OCI-LY3 (cell line): Measurements from ENCODE around the gene SMURF1.
"Not testable (repeated sequence)": the region's sequence is repeated elsewhere in the genome, so short reads cannot be mapped to it uniquely, and the experiment has no call there.

Source experiments
- H2AFZ ChIP-seq: fragments of 200-600, 300-600 bp; shearing (Covaris generic); 2 replicates; pipeline ENCODE4 v1.6.0; 2014; ENCODE audit warnings: antibody characterized with exemption, low read depth, low read length
- H3K27ac ChIP-seq: fragments of 200-600, 300-600 bp; sonication (generic); 2 replicates; pipeline ENCODE4 v1.5.1; 2014; ENCODE audit warnings: mild to moderate bottlenecking, low read length, moderate library complexity, mixed read lengths
- H3K27me3 ChIP-seq: fragments of 200-600, 300-600 bp; sonication (generic); 2 replicates; pipeline ENCODE4 v1.6.1; 2014; ENCODE audit warnings: low read depth, low read length, mixed read lengths
- H3K36me3 ChIP-seq: fragments of 200-600, 300-600 bp; sonication (generic); replicated peaks from 2 replicates; pipeline ENCODE3; 2014; ENCODE audit warnings: low read depth, low read length, mixed read lengths
- H3K4me1 ChIP-seq: fragments of 300-600, 200-600 bp; sonication (generic); 2 replicates; pipeline ENCODE4 v1.6.1; 2014; ENCODE audit warnings: low read length, mixed read lengths
- H3K4me2 ChIP-seq: fragments of 200-600, 300-600 bp; sonication (generic); 2 replicates; pipeline ENCODE4 v1.6.1; 2014; ENCODE audit warnings: low read length, mixed read lengths
- H3K4me3 ChIP-seq: fragments of 300-600, 200-600 bp; sonication (generic); 2 replicates; pipeline ENCODE4 v1.5.1; 2014; ENCODE audit warnings: antibody characterized with exemption, mild to moderate bottlenecking, low read length, moderate library complexity
- H3K79me2 ChIP-seq: fragments of 300-600, 200-600 bp; shearing (Covaris generic); 2 replicates; pipeline ENCODE4 v1.6.1; 2014; ENCODE audit warnings: mild to moderate bottlenecking, low read length, mixed read lengths
- H3K9ac ChIP-seq: fragments of 300-600, 200-600 bp; shearing (Covaris generic); 2 replicates; pipeline ENCODE4 v1.6.0; 2014; ENCODE audit warnings: mild to moderate bottlenecking, low read length, moderate library complexity
- H3K9me3 ChIP-seq: fragments of 200-600, 300-600 bp; shearing (Covaris generic); 2 replicates; pipeline ENCODE4 v1.6.1; 2014; ENCODE audit warnings: low read length, mixed read lengths; ENCODE audit not compliant: insufficient read depth
- H4K20me1 ChIP-seq: fragments of 200-600, 300-600 bp; sonication (generic); 2 replicates; pipeline ENCODE4 v1.6.1; 2016; ENCODE audit warnings: low read length, mixed read lengths; ENCODE audit not compliant: insufficient read depth
- EZH2phosphoT487 ChIP-seq: fragments of 200-600 bp; shearing (Covaris generic); IDR thresholded peaks from 2 replicates; pipeline ENCODE4 v1.6.1; 2018; ENCODE audit warnings: antibody characterized with exemption, mixed run types, low read depth
- TF ChIP-seq, protein P1 (sequence below): fragments of 200-600, 300-600 bp; sonication (generic); IDR thresholded peaks from 2 replicates; pipeline ENCODE4 v1.5.1; 2014; ENCODE audit warnings: antibody characterized with exemption, low read length, low read depth

SMURF1 gene

DNA sequence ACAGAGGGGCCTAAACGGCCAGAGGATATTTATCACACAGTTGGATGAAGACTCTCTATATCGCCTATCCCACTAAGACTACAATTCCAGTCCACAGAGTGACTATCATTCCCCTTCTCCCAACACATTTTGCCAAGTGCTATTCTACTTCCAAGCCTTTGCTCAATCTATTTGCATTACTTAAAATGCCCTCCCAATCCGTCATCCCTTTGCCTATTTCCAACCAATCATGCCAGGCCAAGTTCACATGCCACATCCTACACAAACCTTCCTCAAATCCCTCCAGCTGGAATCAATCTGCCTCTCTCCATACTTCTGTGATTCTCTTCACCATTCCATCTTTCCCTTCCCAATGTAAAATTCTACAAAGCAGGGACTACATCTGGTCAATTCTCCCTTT lies 38.2 kb downstream of the SMURF1 start:
- Histone ChIP-seq H3K4me1 (peaks cover 28% of the 10 kb centered on the region), H4K20me1 (peaks cover 24% of the 10 kb centered on the region), H2AFZ (no peak overlapping the region), H3K27me3 (no peaks in the 10 kb centered on the region), H3K9me3 (no peaks in the 10 kb centered on the region), H3K36me3 (no peaks in the 10 kb centered on the region), H3K4me2 (no peak overlapping the region), H3K9ac (no peak overlapping the region), H3K27ac (no peak overlapping the region), H3K79me2 (peaks cover 75% of the 10 kb centered on the region), H3K4me3 (no peak overlapping the region)
- TF ChIP-seq, protein P1, sequence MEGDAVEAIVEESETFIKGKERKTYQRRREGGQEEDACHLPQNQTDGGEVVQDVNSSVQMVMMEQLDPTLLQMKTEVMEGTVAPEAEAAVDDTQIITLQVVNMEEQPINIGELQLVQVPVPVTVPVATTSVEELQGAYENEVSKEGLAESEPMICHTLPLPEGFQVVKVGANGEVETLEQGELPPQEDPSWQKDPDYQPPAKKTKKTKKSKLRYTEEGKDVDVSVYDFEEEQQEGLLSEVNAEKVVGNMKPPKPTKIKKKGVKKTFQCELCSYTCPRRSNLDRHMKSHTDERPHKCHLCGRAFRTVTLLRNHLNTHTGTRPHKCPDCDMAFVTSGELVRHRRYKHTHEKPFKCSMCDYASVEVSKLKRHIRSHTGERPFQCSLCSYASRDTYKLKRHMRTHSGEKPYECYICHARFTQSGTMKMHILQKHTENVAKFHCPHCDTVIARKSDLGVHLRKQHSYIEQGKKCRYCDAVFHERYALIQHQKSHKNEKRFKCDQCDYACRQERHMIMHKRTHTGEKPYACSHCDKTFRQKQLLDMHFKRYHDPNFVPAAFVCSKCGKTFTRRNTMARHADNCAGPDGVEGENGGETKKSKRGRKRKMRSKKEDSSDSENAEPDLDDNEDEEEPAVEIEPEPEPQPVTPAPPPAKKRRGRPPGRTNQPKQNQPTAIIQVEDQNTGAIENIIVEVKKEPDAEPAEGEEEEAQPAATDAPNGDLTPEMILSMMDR: no peak
- TF ChIP-seq EZH2phosphoT487: no peak

DNA sequence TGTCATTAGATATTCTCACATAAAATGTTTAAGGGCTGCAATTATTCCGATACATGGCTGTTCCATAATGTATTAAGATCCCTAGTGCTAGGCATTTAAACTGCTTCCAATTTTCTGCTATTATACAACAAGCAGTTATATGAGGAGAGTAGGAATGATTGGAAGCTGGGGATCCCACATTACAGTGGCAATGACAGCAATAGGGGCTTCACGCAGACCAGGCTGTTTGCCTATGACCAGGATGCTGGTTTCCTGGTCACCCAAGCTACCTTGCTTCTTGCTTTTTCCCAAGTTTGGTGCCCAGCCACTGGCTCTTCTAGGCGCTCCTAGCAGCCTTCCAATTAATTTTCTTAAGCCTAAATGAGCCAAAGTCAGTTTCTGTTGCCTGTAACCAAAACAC lies 39.3 kb downstream of the SMURF1 start:
- H4K20me1 ChIP-seq: peaks cover 21% of the 10 kb centered on the region
- no peak overlapping the region for H2AFZ ChIP-seq
- no peak for TF ChIP-seq EZH2phosphoT487
- TF ChIP-seq, protein P1: no peak
- no peaks in the 10 kb centered on the region for H3K9me3 ChIP-seq
- H3K4me2 ChIP-seq: no peak overlapping the region
- H3K9ac ChIP-seq: no peak overlapping the region
- no peak overlapping the region for H3K4me3 ChIP-seq
- peaks cover 71% of the 10 kb centered on the region for H3K79me2 ChIP-seq
- H3K27me3 ChIP-seq: no peaks in the 10 kb centered on the region
- H3K4me1 ChIP-seq: peaks cover 28% of the 10 kb centered on the region
- H3K27ac ChIP-seq: no peak overlapping the region
- H3K36me3 ChIP-seq: peaks cover 5% of the 10 kb centered on the region

DNA sequence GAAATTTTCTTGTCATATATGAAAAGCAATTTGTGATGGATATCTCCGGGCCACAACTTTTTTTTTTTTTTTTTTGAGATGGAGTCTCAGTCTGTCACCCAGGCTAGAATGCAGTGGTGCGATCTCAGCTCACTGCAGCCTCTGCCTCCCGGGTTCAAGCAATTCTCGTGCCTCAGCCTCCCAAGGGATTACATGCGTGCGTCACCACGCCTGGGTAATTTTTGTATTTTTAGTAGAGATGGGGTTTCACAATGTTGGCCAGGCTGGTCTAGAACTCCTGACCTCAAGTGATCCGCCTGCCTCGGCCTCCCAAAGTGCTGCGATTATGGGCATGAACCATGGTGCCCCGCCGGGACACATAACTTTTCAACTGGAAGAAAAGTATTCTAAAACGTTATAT lies 40.1 kb downstream of the SMURF1 start:
- not testable (repeated sequence) for H3K4me3 ChIP-seq, H3K9ac ChIP-seq, H3K4me2 ChIP-seq, H2AFZ ChIP-seq, H3K27me3 ChIP-seq, H3K9me3 ChIP-seq, H3K27ac ChIP-seq
- Histone ChIP-seq H3K36me3 (peaks cover 11% of the 10 kb centered on the region), H4K20me1 (peaks cover 21% of the 10 kb centered on the region), H3K4me1 (peaks cover 28% of the 10 kb centered on the region), H3K79me2 (peaks cover 69% of the 10 kb centered on the region)

DNA sequence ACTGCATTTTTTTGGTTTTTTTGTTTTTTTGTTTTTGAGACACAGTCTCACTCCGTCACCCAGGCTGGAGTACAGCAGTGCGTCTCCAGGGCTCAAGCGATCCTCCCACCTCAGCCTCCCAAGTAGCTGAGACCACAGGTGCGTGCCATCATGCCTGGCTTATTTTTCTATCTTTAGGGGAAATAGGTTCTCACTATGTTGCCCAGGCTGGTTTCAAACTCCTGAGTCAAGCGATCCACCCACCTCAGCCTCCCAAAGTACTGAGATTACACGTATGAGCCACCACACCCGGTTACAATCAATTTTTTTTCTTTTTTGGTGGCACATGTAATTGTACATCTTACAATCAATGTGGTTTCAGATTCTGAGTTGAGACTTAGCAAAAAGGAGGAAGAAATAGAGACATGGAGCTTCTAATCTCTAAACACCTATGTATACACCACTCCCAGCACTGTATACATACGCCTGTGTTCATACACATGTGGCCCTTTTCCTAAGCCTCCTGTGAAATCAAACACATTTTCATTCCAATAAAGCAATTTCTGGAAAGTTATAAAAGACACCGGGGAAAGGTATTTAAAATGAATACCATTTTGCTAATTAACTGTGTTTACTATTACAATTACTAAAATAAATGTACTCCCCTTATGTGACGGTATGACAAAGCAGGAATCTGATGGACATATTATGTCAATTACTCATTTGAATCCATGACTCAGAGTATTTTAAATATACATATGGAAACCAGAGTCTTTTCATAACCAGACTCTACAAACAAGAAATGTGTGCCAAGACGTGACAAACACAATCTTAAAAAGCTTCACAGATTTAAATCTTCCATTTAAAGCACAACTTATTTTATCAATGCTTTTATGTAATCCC lies 40.9 kb downstream of the SMURF1 start:
- peaks cover 67% of the 10 kb centered on the region for H3K79me2 ChIP-seq

More for the DNA sequence above, 40.9 kb downstream of the SMURF1 start:
- peaks cover 11% of the 10 kb centered on the region for H3K36me3 ChIP-seq
- peaks cover 28% of the 10 kb centered on the region for H3K4me1 ChIP-seq
- TF ChIP-seq, protein P1: no peak
- no peak for TF ChIP-seq EZH2phosphoT487
- H3K4me3 ChIP-seq: no peak overlapping the region
- H2AFZ ChIP-seq: no peak overlapping the region
- H3K27me3 ChIP-seq: no peaks in the 10 kb centered on the region
- no peak overlapping the region for H3K9ac ChIP-seq
- no peaks in the 10 kb centered on the region for H3K9me3 ChIP-seq
- H3K27ac ChIP-seq: no peak overlapping the region
- peak overlapping the region; percentile 10; the same call in 1 of the 2 replicates for H3K4me2 ChIP-seq
- H4K20me1 ChIP-seq: peaks cover 21% of the 10 kb centered on the region
